ENCODE results near the gene KLHL24.
"Not testable (repeated sequence)": the region's sequence is repeated elsewhere in the genome, so short reads cannot be mapped to it uniquely, and the experiment has no call there.

KLHL24 gene

DNA sequence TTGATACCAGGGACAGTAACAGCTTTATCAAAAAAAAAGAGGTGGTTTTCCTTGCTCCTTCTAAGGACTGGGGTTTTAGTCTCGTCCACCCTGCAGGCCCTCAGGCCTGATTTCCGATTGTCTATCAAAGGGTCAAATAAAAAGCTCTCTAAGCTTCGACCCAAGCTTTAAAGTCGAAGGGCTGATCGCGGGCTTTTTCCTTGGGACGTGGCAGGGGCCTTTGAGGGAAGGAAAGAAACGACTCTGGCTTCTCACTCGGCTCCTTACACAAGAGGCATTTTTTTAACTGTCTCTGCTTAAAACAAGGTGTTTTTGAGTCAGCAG, 354 bp upstream of the KLHL24 start:
- no peak for DNase-seq

DNA sequence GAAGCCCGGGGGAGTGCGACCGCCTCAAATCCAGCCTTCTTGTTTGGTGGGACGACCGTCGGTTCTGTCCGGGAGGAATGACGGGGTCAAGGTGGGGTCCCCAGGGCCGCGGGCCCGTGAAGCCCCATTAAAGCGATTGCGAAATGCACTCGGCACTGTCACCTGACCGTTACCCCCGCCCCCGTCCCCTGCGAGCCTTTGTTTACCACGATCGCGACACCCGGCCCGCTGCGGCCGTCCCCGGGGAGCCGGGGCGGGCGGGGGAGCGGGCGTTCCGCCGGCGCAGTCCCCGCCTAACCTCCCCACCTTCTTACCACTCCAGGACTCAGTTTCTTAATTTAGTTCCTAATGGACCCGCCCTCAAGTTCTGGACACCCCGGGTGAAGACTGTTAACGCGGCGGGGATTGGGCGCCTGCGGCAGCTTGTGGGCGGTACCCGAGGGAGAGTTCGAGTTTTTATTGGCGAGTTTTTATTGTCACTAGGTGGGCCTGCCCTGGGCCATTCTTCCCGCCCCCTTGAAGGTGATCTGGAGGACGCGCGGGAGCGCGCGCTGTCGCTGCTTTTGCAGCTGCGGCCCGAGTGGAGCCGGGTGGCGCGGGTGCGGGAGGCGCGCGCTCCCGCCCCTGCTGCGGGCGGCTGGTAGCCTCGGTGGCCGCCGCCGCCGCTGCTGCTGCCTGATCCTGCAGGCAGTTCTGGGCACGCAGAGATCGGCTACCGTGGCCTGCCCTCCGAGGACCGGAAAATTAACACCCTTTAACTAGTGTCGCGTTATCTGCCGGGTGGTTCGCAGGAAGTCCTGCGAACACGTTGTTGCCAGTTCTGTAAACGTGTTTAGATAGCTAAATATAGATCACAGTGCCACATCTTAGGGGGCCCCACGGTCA, 1.0 kb downstream of the KLHL24 start:
- DNase-seq = peak; percentile 85 to 91

DNA sequence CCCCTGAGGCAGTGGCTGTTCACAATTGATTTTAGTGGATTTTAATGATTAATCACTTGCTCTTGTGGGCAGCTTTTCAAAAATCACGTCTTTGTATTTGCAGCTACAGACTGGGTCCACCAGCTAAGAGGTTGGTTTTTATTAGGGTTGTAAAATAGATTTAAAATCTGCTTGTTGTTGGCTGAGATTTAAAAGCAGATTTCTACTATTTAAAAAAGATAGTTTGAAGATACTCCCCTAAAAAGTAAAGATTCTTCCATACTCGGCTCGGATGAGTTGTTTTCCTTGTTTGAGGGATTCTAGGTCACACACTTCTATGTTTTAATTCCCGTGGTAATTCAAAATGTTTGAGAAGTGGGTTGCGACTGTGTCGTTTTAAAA, 1.7 kb downstream of the KLHL24 start:
- DNase-seq = no peak

DNA sequence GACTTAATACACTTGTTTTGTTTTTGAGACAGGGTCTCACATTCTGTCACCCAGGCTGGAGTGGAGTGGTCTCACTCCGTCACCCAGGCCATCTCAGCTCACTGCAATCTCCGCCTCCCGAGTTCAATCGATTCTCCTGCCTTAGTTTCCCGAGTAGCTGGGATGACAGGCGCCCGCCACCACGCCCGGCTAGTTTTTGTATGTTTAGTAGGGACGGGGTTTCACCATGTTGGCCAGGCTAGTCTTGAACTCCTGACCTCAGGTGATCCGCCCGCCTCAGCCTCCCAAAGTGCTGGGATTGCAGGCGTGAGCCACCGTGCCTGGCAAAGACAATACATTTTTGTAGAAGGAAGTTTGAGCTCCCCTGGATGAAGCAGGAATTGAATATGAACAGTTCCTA, 2.2 kb downstream of the KLHL24 start:
- not testable (repeated sequence) for DNase-seq

DNA sequence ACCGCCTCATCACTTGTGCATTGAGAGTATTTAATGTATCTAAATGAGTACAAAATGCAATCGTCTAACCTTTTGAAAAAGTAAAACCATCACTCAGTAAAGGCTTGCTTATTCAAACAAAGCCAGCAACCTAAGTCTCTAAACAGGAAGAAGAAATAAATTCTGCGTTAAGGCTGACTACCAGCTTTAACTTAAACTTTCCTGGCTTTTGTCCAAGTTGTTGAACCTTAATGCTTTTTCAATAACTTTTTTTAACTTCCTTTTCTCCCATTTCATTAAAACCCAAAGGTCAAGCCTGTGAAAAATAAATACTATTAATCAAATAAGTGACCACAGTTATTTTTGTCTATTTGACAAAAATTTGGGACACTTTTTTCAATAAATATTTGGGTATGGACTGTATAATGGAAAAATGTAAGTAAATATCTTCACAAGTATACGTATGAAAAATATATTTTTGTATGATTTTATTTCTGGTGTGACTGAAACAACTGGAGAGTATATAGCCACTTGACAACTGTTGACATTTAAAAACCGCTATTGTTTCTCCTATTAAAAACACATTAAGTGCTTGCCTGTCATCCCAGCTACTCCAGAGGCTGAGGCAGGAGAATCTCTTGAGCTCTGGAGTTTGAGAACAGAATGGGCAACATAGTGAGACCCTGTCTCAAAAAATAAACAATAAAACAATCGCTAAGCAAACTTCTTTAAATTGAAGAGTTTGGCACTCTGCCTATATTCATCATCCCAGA, 2.9 kb downstream of the KLHL24 start:
- no peak for DNase-seq

DNA sequence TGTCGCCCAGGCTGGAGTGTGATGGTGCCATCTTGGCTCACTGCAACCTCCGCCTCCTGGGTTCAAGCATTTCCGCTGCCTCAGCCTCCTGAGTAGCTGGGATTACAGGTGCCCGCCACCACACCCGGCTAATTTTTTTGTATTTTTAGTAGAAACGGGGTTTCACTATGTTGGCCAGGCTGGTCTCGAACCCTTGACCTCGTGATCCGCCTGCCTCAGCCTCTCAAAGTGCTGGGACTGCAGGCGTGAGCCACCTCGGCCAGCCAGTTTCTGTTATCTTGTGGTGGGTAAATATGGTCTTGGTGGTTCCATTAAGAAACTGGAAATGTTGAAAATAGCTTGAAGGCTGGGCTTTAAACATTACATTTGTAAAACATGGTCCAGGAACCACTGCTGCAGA, 5.2 kb downstream of the KLHL24 start:
- DNase-seq = not testable (repeated sequence)

DNA sequence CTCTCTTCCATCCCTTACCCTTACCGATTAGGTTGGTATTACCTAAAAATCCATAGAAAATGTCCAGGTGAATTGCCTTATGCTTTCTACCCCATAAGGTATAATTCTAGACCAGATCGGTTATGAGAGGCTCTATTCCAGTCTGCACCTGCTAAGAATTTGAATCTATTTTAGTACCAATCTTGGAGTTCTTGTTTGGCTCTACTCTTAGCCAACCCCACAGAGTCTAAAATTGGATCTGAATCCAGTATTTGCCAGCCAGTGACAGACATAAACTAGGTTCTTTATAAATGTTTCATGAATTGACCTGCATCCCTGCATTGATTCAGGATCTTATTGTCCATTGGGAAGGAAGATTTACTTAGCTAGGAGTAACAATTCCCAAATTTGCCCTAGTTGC, 6.5 kb downstream of the KLHL24 start:
- no peak for DNase-seq

DNA sequence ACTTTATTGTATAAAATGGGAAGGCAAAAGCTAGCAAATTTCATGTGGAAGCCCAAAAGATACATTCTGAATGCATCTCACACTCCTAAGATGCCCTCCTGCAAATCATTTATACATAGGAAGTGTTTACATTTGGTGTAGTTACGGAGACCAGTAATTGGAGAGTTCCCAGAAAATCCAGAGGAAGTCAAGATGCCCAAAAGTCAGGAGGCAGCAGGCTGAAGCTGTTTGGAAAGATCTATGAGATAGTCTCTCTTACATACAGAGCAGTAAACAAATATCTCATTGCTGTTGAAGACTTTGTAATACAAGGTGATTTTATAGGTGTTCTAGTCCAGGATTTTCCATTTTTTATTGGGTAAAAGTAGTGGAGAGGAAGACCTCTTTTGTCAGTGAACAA, 8.8 kb downstream of the KLHL24 start:
- no peak for DNase-seq

DNA sequence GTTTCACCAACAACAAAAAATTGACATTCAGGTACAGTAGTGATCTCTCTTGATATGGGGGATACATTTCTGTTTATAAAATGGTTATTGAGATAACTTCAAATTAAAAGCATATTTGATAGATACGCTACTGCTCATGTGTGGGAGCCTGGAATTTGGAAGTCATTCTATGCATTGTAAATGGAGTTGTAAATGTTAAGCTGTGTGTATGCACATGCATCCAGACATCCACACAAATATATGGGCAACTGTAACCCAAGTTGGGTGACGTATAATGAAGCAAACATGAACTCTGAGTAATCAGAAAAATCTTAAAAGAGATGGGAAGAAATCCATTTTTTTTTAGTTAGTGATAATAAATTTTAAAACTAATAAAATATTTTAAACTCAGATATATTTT, 9.8 kb downstream of the KLHL24 start:
- no peak for DNase-seq

DNA sequence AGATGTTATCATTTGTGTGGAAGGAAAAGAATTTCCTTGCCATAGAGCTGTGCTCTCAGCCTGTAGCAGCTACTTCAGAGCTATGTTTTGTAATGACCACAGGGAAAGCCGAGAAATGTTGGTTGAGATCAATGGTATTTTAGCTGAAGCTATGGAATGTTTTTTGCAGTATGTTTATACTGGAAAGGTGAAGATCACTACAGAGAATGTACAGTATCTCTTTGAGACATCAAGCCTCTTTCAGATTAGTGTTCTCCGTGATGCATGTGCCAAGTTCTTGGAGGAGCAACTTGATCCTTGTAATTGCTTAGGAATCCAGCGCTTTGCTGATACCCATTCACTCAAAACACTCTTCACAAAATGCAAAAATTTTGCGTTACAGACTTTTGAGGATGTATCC, 15.1 kb downstream of the KLHL24 start:
- DNase-seq = no peak

DNA sequence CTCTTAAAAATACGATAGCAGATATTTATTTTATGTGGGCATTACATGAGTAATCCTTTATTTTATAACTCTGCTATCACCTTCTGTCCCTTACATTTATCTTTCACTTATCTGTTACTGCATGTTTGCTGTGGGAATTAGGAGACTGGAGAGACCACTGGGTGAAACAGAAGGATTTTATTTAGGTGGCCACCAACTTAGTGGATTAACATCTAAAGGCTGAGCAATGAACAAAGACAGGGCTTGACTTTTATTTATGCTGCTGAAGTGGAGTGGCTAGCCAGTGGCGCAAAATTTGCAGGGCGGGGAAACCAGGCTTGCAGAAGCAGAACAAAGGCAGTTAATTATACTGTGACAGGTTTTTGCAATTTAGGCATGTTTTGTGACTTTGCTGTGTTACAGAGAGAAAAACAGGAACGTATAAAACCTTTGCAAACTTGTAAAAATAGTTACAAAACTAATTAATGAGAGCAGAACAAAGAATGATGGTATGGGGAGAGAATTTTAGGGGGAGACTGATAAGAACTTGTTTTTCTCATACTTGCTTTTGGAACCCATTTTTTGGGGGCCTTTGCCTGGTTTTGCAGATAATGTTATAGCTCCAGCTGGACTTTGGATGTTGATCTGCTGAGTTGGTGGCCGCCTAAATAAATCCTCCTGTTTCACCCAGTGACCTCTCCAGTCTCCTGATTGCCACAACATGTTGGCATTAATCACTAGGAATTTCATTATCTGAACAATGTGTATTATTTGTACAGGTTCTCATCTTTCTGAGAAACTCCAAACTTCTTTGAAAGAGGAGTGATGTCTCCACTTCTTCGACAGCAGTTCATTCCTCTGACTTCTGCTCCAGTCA, 18.0 kb downstream of the KLHL24 start:
- DNase-seq = no peak

DNA sequence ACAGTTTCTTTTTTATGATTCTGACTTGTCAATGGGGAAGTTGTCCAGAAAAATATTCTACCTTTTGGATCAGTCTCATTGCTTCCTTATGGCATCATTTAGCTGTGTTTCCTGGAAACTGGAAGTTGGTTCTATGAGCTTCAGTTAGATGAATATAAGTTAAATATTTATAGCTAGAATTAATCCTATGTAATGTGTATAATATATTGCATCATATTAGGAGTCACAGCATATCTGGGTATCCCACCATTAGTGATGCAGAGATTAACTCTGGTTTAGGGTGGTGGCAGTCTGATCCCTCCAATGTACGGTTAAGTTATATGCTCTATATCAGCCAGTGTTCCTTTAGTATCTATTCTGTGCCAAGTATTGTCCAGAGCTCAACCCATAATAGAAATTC, 19.3 kb downstream of the KLHL24 start:
- DNase-seq = no peak

DNA sequence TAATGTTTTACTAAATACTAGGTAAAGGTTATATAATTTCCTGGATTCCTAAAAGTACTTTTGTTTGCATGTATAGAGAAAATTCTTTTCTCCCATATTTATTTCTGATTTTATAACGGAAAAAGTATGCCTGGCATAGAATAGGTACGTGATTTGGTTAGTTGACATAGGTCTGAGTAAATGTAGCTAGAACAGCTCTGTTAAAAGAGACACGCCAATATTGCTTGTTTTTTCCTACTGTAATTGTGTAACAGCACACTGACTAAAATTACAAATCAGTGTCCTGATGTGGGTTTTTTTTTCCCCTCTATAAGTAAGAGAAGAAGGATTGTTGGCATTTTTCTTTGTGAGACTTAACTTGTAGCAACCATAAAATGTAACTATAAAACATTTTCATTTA, 26.7 kb downstream of the KLHL24 start:
- no peak for DNase-seq

DNA sequence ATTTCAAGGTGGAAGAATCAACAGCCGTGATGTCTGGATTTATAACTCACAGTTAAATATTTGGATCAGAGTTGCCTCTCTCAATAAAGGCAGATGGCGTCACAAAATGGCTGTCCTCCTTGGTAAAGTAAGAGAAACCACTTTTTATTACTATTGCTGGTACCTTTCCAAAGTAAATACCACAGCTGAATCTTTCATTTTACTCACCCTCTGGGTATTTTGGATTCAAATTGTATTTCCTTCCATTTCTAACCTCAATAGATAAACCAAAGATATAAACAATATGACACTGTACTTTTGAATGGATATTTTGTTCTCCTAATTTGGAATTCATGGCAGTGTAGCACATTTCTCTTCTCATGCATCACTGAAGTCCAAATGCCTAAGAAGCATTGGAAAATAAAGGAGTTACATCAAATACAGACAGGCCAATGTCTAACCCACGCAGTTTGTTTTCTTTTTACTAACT, 29.5 kb downstream of the KLHL24 start:
- no peak for DNase-seq

DNA sequence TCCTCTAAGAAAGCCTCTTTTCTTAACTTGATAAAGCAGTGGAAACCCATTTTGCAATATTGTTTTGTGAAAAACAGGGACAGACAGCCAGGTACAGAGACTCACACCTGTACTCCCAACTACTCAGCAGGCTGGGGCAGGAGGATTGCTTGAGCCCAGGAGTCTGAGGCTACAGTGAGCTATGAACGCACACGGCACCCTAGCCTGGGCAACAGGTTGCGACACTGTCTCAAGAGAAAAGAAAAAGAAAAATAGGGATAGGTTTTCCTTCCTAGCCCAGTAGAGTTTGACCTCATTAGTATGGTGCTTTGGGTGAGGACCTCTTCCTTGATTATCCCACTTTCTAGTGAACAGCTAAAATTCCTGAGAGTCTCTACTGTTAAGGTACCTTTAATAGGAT, 44.6 kb downstream of the KLHL24 start:
- DNase-seq = no peak

DNA sequence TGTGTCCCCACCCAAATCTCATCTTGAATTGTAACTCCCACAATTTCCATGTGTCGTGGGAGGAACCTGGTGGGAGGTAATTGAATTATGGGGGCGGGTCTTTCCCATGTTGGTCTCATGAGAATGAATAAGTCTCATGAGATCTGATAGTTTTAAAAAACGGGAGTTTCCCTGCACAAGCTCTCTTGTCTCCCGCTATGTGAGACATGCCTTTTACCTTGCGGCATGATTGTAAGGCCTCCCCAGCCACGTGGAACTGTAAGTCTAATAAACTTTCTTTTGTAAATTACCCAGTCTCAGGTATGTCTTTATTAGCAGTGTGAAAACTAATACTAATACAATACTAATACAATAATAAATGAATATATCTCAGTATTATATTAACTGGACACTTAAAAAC, 52.3 kb downstream of the KLHL24 start:
- no peak for DNase-seq

DNA sequence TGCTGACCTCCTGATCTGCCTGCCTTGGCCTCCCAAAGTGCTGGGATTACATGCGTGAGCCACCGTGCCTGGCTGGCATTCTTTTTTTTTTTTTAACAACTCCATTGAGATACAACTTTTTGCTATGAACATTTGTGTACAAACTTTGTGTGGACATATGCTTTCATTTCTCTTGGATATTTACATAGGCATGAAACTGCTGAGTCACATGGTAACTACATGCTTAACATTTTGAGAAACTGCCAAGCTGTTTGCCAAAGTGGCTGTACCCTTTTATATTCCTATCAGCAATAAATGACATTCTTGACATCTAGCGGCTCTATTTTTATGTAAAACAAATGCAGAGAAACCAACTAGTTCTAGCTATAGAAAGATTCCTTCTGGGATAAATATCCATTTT, 53.5 kb downstream of the KLHL24 start:
- DNase-seq = no peak

DNA sequence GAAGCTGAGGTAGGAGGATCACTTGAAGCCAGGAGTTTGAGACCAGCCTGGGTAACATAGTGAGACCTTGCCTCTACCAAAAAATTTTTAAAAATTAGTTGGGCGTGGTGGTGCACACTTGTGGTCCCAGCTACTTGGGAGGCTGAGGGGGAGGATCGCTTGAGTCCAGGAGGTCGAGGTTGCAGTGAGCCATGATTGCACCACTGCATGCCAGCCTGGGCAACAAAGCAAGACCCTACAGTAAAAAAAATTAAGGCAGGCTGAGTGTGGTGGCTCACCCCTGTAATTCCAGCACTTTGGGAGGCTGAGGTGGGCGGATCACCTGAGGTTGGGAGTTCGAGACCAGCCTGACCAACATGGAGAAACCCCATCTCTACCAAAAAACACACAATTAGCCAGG, 54.2 kb downstream of the KLHL24 start:
- DNase-seq = not testable (repeated sequence)

DNA sequence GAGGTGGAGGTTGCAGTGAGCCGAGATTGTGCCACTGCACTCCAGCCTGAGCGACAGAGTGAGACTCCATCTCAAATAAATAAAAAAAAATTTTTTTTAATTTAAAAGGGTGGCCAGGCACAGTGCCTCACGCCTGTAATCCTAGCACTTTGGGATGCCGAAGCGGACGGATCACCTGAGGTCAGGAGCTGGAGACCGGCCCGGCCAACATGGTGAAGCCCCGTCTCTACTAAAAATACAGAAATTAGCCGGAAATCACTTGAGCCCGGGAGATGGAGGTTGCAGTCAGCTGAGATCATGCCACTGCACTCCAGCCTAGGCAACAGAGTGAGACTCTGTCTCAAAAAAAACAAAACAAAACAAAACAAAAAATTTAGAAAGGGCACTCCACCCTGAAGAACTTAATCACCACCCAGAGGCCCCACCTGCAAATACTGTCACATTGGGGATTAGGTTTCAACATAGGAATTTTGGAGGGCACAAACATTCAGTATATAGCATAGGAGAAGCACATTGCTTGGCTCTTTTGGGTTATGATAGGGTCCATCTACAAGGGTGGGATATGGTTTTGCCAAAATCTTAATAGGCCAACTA, 55.1 kb downstream of the KLHL24 start:
- DNase-seq = no peak

DNA sequence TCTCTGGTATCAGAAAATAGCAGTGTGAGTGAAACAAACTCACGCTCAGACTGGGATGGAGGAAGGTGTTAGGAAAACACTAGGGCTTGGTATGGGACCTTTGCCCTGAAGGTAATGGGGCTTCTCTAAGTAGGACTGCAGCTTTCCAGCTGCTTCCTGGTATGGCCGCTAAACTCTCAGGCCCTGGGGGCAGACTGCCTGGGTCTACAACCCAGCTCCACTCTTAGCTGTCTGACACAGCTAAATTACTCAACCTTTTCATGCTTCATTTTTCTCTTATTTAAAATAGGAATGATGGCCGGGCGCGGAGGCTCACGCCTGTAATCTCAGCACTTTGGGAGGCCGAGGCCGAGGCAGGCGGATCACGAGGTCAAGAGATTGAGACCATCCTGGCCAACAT, 57.0 kb downstream of the KLHL24 start:
- DNase-seq = no peak

DNA sequence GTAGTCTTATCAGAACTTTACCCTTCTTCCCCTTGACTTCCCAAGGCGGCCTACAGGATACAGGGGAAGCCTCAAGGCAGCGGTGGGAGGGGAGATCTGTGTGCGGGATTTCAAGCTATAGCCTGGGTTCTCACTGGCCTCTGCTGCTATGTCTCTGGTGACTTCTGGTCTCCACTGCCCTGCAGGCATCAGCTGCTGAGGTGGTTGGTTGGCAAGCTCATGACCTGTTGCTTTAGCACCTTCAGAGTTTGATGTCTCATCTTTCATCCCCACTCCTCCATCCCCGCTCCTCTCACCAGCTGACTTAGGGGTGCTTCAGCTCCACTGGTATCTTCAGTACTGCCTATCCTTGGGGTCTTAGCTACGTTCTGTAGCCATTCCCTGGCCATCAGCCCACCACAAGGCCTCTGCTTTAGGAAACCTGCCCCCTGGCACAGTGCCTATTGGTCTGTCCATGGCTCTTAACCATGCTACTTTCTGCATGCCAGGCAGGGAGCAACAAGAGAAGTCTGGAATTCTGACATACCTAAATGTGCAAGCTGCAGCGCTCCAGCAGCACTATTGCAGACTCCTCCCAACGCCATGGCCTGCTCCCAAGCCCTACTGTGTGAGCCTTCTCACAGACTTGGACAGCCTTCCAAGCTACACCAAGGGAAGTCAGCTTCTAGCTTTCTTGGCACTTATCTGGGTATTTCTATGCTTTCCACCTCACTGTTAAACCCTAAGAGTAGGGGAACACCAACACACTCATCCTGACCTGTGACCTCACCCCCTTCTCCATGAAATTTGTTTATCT, 60.3 kb downstream of the KLHL24 start:
- DNase-seq = no peak

DNA sequence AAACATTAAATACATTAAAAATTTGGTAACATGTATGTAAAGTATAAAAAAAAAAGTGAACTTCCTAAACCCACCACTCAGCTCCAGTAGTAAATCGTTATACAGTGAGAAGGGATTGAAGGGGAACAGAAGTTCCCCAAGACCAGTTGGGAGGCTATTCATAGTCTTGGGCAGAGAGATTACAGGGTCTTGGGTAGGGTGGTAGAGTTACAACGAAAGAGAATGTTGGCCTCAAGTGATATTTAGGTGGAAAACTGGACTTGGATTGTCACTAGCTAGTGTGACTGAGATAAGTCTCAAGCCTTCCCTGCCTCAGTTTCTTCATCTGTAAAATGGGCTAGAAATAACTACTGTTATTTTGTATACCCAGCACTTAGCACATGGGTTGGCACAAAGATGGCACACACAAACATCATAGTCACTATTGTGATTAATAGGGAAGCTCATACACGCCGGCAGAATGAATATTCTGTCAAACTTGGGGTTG, 61.7 kb downstream of the KLHL24 start:
- no peak for DNase-seq
